Heart left ventricle (tissue), 16 donors: ENCODE results near the gene ETV6. TPM values are rescaled to one million over a fixed set of nuclear protein-coding genes. Genes with fewer than 3 reads are reported as not detected.
A peak's percentile ranks its signal among the peaks of the same experiment; 100 is the strongest.

Source experiments
- ATAC-seq, 4 donors: fragments of 200-7000 bp; cut with Tn5 transposase; one replicate each; pipeline ENCODE4 v1.9.1; 2020 to 2022; ENCODE audit warnings: moderate library complexity in 4 of 4, mild to moderate bottlenecking in 3 of 4, moderate number of reproducible peaks in 1 of 4
- DNase-seq, 5 donors: peaks; one replicate each; pipeline ENCODE4 v3.0.0-alpha.2; 2020
- H3K27ac ChIP-seq, 12 donors: fragments of 200-600 bp; sonication (generic) in 4 of 12; one replicate each; pipeline versions ENCODE4 v1.5.0 to v1.8.0; 2016 to 2022; ENCODE audit warnings: mild to moderate bottlenecking in 2 of 12
- H3K27me3 ChIP-seq, 9 donors: fragments of 200-600 bp; sonication (generic) in 2 of 9; one replicate each; pipeline versions ENCODE4 v1.5.1 to v1.8.0; 2016 to 2022; ENCODE audit warnings: mild to moderate bottlenecking in 3 of 9
- H3K36me3 ChIP-seq, 9 donors: fragments of 200-600 bp; sonication (generic) in 2 of 9; one replicate each; pipeline versions ENCODE4 v1.5.0 to v1.8.0; 2018 to 2022; ENCODE audit warnings: mild to moderate bottlenecking in 2 of 9
- H3K4me1 ChIP-seq, 12 donors: fragments of 200-600 bp; sonication (generic) in 4 of 12; one replicate each; pipeline versions ENCODE4 v1.5.0 to v1.8.0; 2016 to 2022; ENCODE audit warnings: mild to moderate bottlenecking in 3 of 12
- H3K4me3 ChIP-seq, 12 donors: fragments of 200-600 bp; sonication (generic) in 4 of 12; one replicate each; pipeline versions ENCODE4 v1.5.0 to v1.8.0; 2017 to 2022; ENCODE audit warnings: mild to moderate bottlenecking in 9 of 12, moderate library complexity in 4 of 12
- H3K9me3 ChIP-seq, 12 donors: fragments of 200-600 bp; sonication (generic) in 4 of 12; one replicate each; pipeline versions ENCODE4 v1.5.0 to v1.8.0; 2016 to 2022; ENCODE audit warnings: mild to moderate bottlenecking in 1 of 12
- POLR2A ChIP-seq, 2 donors: fragments of 450-650 bp; IDR thresholded peaks; one replicate each; pipeline ENCODE4 v1.6.1; 2017; ENCODE audit warnings: antibody characterized with exemption in 2 of 2, mild to moderate bottlenecking in 2 of 2, moderate library complexity in 2 of 2
- WGBS, 4 donors: extraction: QIAGEN DNeasy Blood & Tissue Kit in 2 of 4; methylation state at CpG; one replicate each; pipeline versions ENCODE4 v1.1.5 to v1.1.7; 2013 to 2018; 5-methylcytosine and 5-hydroxymethylcytosine counted together
- intact Hi-C, 10 donors: fragments of 100-400 bp; cut with DNase I; formaldehyde crosslinking; loops; one replicate each; pipeline versions ENCODE4 v1.11.1 to v1.14.2; 2022
- polyA plus RNA-seq, 2 donors: library from polyadenylated mRNA; stranded (reverse); fragments of 200-250 nt; gene quantifications; one replicate each; pipeline ENCODE4 v1.2.3, GENCODE V29; 2013
- total RNA-seq, 9 donors: library from RNA; depleted of rRNA in 2 of 9; stranded (reverse); fragments of >200 nt in 2 of 9; fragmentation: NEBNext Ultra II Directional in 3 of 9; extraction: Animal tissue kit (Norgen Biotek cat#: 25700) in 3 of 9; gene quantifications; one replicate each; pipeline versions ENCODE4 v1.1.0 to v1.2.4, GENCODE V29; 2016 to 2023
- TF ChIP-seq, protein P1 (sequence below), 12 donors: fragments of 200-600 bp; sonication (generic) in 4 of 12; IDR thresholded peaks; one replicate each; pipeline versions ENCODE4 v1.5.0 to v1.8.0; 2018 to 2022; ENCODE audit warnings: antibody characterized with exemption in 12 of 12, mild to moderate bottlenecking in 5 of 12
- donor health status: ischemic (EF 13 %, LVEDD 7.1; RV severe dilation, severe dysfunction).
- donor health status: healthy with polysubstance abuse.
- donor health status: DM: no; HTN: yes; CAD: no.
- donor health status: DM: no; HTN: no; CAD: no.
- donor health status: ischemic (EF 25% LVEDD 6.9; RV normal size, moderate dysfunction).
- donor health status: ischemic (EF 25% LVEDD 5.7; RV mildly dilated, moderate dysfunction).
- donor health status: healthy.
- donor health status: DM: yes; HTN: yes; CAD: no.
- donor health status: ischemic (EF 35%, LVEDD 5.7; RV mildly dilated, moderate dysfunction).
- donor health status: nonischemic (EF 11% LVEDD 7.7; RV severe dilation, severe dysfunction).
- donor health status: DM: yes; HTN: yes; CAD: no.
- donor health status: PGD.
- donor health status: ischemic (EF 29% LVEDD 5.4; RV normal size, mild dysfunction).
- donor health status: nonischemic (EF 23%, LVEDD 6.1; RV moderate dilation, normal function).

ETV6 gene
- total and polyA plus RNA-seq, 11 donors: 3.9 to 37.3 (median 12.4) TPM

GRCh38 chr12:11819643-11820042, 170.2 kb downstream of the ETV6 start:
- ATAC-seq (no peak), DNase-seq (no peak)
- no peak overlapping the region for H3K4me3 ChIP-seq
- no peak overlapping the region for H3K27ac ChIP-seq
- intact Hi-C loops: loop anchor here in 2 of 10 donors (10.0 kb wide), 2 partner anchors 55 to 165 kb away; no protein-coding TSS in a partner anchor
- TF ChIP-seq POLR2A (IDR thresholded peaks at IDR 0.05): no peak
- TF ChIP-seq, protein P1, sequence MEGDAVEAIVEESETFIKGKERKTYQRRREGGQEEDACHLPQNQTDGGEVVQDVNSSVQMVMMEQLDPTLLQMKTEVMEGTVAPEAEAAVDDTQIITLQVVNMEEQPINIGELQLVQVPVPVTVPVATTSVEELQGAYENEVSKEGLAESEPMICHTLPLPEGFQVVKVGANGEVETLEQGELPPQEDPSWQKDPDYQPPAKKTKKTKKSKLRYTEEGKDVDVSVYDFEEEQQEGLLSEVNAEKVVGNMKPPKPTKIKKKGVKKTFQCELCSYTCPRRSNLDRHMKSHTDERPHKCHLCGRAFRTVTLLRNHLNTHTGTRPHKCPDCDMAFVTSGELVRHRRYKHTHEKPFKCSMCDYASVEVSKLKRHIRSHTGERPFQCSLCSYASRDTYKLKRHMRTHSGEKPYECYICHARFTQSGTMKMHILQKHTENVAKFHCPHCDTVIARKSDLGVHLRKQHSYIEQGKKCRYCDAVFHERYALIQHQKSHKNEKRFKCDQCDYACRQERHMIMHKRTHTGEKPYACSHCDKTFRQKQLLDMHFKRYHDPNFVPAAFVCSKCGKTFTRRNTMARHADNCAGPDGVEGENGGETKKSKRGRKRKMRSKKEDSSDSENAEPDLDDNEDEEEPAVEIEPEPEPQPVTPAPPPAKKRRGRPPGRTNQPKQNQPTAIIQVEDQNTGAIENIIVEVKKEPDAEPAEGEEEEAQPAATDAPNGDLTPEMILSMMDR (IDR thresholded peaks at IDR 0.05): no peak
- H3K36me3 ChIP-seq: no peaks in the 10 kb centered on the region
- H3K9me3 ChIP-seq: no peaks in the 10 kb centered on the region
- H3K27me3 ChIP-seq: no peaks in the 10 kb centered on the region
- 94 to 98% (median 97%) methylated on average over 4 of the region's 4 CpGs for WGBS, 4 donors
- H3K4me1 ChIP-seq: peaks cover 0 to 48% (median 24%) of the 10 kb centered on the region in 12 donors

GRCh38 chr12:11820476-11820875, 171.0 kb downstream of the ETV6 start:
- ATAC-seq (no peak), DNase-seq (no peak)
- peaks cover 0 to 48% (median 18%) of the 10 kb centered on the region in 12 donors for H3K4me1 ChIP-seq
- no peak overlapping the region for H3K4me3 ChIP-seq
- H3K27me3 ChIP-seq: no peaks in the 10 kb centered on the region
- no peak overlapping the region for H3K27ac ChIP-seq
- no peaks in the 10 kb centered on the region for H3K36me3 ChIP-seq
- H3K9me3 ChIP-seq: no peaks in the 10 kb centered on the region
- TF ChIP-seq POLR2A (IDR thresholded peaks at IDR 0.05): no peak
- TF ChIP-seq, protein P1 (IDR thresholded peaks at IDR 0.05): no peak
- 94 to 100% (median 97%) methylated on average over 3 of the region's 3 CpGs for WGBS, 4 donors
- intact Hi-C loops: no loop called here

DNA sequence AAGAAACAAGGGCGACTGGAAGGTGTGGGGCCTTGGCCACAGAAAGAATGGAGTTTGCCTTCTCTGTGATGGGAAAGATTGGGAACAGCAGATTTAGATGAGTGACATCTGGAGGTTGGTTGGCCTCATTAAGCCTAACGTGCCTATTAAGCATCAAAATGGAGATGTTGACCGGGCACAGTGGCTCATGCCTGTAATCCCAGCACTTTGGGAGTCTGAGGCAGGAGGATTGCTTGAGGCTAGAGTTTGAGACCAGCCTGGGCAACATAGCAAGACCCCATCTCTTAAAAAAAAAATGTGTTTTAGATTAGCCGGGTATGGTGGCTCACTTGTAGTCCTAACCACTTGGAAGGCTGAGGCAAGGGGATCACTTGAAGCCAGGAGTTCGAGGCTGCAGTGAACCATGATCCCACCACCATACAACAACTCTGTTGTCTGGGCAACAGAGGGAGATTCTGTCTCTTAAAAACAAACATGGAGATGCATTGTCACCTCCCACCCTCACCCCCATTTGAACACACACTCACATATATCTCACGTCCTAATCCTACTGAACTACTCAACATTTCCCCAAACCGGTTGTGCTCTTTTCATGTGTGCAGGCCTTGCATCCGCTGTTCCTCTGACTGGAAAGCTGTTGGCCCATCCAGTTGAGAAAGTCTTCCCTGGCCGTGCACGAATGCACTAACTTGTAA, 172.1 kb downstream of the ETV6 start:
- peak overlapping the region in 2 of 12 donors; percentile 35 to 81 for H3K27ac ChIP-seq
- 89 to 96% (median 91%) methylated on average over 10 of the region's 10 CpGs for WGBS, 4 donors
- H3K9me3 ChIP-seq: no peaks in the 10 kb centered on the region
- no peak for TF ChIP-seq POLR2A (IDR thresholded peaks at IDR 0.05)
- TF ChIP-seq, protein P1 (IDR thresholded peaks at IDR 0.05): no peak
- ATAC-seq (no peak), DNase-seq (no peak)
- peaks cover 0 to 8% (median 0%) of the 10 kb centered on the region in 9 donors for H3K36me3 ChIP-seq
- H3K4me1 ChIP-seq: peaks cover 0 to 50% (median 17%) of the 10 kb centered on the region in 12 donors
- no peaks in the 10 kb centered on the region for H3K27me3 ChIP-seq
- no peak overlapping the region for H3K4me3 ChIP-seq
- intact Hi-C loops: no loop called here

- H3K4me3 ChIP-seq: no peak overlapping the region
- TF ChIP-seq POLR2A (IDR thresholded peaks at IDR 0.05): no peak
- TF ChIP-seq, protein P1 (IDR thresholded peaks at IDR 0.05): no peak
- H3K4me1 ChIP-seq: peaks cover 0 to 55% (median 18%) of the 10 kb centered on the region in 12 donors
- H3K27ac ChIP-seq: peak overlapping the region in 5 of 12 donors; percentile 12 to 81 (median 23)
- WGBS, 4 donors: 58 to 70% (median 63%) methylated on average over 15 of the region's 15 CpGs
- no peaks in the 10 kb centered on the region for H3K27me3 ChIP-seq
- no peaks in the 10 kb centered on the region for H3K9me3 ChIP-seq
- peaks cover 0 to 9% (median 0%) of the 10 kb centered on the region in 9 donors for H3K36me3 ChIP-seq
- intact Hi-C loops: no loop called here
- DNase-seq: no peak
- peak in 1 of 4 donors; percentile 27 for ATAC-seq
Measured at GRCh38 chr12:11822081-11822834, 172.8 kb downstream of the ETV6 start.
